Measurements from ENCODE around the gene DCBLD1.
"Not testable (repeated sequence)": the region's sequence is repeated elsewhere in the genome, so short reads cannot be mapped to it uniquely, and the experiment has no call there.

Gene DCBLD1

GRCh38 chr6:117502580-117502979 lies 20.1 kb downstream of the DCBLD1 start:
- DNase-seq, result no peak

- DNase-seq, result no peak
These were observed 20.7 kb downstream of the DCBLD1 start for GRCh38 chr6:117503211-117503610.

- no peak for DNase-seq
These were observed 22.1 kb downstream of the DCBLD1 start for GRCh38 chr6:117504478-117505144.

- DNase-seq, result no peak
These were observed 22.8 kb downstream of the DCBLD1 start for GRCh38 chr6:117505311-117505710.

- no peak for DNase-seq
These were observed 23.8 kb downstream of the DCBLD1 start for GRCh38 chr6:117506180-117506835.

GRCh38 chr6:117506907-117507306 lies 24.4 kb downstream of the DCBLD1 start:
- no peak for DNase-seq

GRCh38 chr6:117508450-117508971 lies 26.0 kb downstream of the DCBLD1 start:
- DNase-seq, result no peak

- no peak for DNase-seq
These were observed 26.5 kb downstream of the DCBLD1 start for GRCh38 chr6:117509021-117509420.

GRCh38 chr6:117512056-117512828 lies 29.8 kb downstream of the DCBLD1 start:
- DNase-seq, result no peak

GRCh38 chr6:117512987-117513573 lies 30.6 kb downstream of the DCBLD1 start:
- DNase-seq, result no peak

- no peak for DNase-seq
These were observed 31.4 kb downstream of the DCBLD1 start for GRCh38 chr6:117513778-117514365.

GRCh38 chr6:117514655-117515054 lies 32.2 kb downstream of the DCBLD1 start:
- no peak for DNase-seq

- no peak for DNase-seq
These were observed 32.9 kb downstream of the DCBLD1 start for GRCh38 chr6:117515326-117515725.

GRCh38 chr6:117517995-117518394 lies 35.5 kb downstream of the DCBLD1 start:
- not testable (repeated sequence) for DNase-seq

- no peak for DNase-seq
These were observed 36.4 kb downstream of the DCBLD1 start for GRCh38 chr6:117518870-117519269.

- no peak for DNase-seq
These were observed 38.3 kb downstream of the DCBLD1 start for GRCh38 chr6:117520603-117521395.

GRCh38 chr6:117521791-117522502 lies 39.5 kb downstream of the DCBLD1 start:
- DNase-seq, result no peak

GRCh38 chr6:117525607-117526006 lies 43.1 kb downstream of the DCBLD1 start:
- DNase-seq, result no peak

- no peak for DNase-seq
These were observed 48.2 kb downstream of the DCBLD1 start for GRCh38 chr6:117530467-117531242.

- DNase-seq, result no peak
These were observed 48.9 kb downstream of the DCBLD1 start for GRCh38 chr6:117531346-117531745.

All from COR-L47 (cell line).